CD4-positive, alpha-beta T cell treated with Interleukin-4 for 1 hour (primary cell): ENCODE data around the gene MED10.
"Not testable (repeated sequence)": the region's sequence is repeated elsewhere in the genome, so short reads cannot be mapped to it uniquely, and the experiment has no call there.

Source experiments
- DNase-seq, 2 donors: peaks; one replicate each; pipeline ENCODE4 v3.0.0-alpha.2; 2020 to 2022

Gene MED10

GRCh38 chr5:6372251-6373080 is 5.9 kb downstream of the MED10 start:
- DNase-seq, result no peak

GRCh38 chr5:6371079-6371810 is 7.1 kb downstream of the MED10 start:
- no peak for DNase-seq

- DNase-seq, result no peak
These were observed 7.8 kb downstream of the MED10 start for GRCh38 chr5:6370580-6370979.

- DNase-seq, result no peak
These were observed 12.3 kb downstream of the MED10 start for GRCh38 chr5:6365977-6366590.

- DNase-seq, result no peak
These were observed 13.0 kb downstream of the MED10 start for GRCh38 chr5:6365142-6365976.

GRCh38 chr5:6363454-6364011 is 14.8 kb downstream of the MED10 start:
- DNase-seq, result not testable (repeated sequence)

GRCh38 chr5:6362846-6363245 is 15.5 kb downstream of the MED10 start:
- DNase-seq, result no peak

GRCh38 chr5:6361101-6361500 is 17.2 kb downstream of the MED10 start:
- no peak for DNase-seq

- DNase-seq, result no peak
These were observed 17.8 kb downstream of the MED10 start for GRCh38 chr5:6360323-6361072.

- DNase-seq, result peak in 1 of 2 donors; percentile 11
These were observed 18.6 kb downstream of the MED10 start for GRCh38 chr5:6359555-6360322.

GRCh38 chr5:6358434-6358820 is 19.9 kb downstream of the MED10 start:
- DNase-seq, result no peak

- DNase-seq, result not testable (repeated sequence)
These were observed 20.4 kb downstream of the MED10 start for GRCh38 chr5:6357817-6358433.

- DNase-seq, result no peak
These were observed 21.7 kb downstream of the MED10 start for GRCh38 chr5:6356578-6357164.

GRCh38 chr5:6355294-6355693 is 23.1 kb downstream of the MED10 start:
- DNase-seq, result no peak

- DNase-seq, result no peak
These were observed 23.5 kb downstream of the MED10 start for GRCh38 chr5:6354848-6355247.

GRCh38 chr5:6353602-6354302 is 24.6 kb downstream of the MED10 start:
- no peak for DNase-seq

- DNase-seq, result no peak
These were observed 27.9 kb downstream of the MED10 start for GRCh38 chr5:6350277-6351090.

- DNase-seq, result no peak
These were observed 29.0 kb downstream of the MED10 start for GRCh38 chr5:6349387-6349786.
